PC-9 (cell line): Measurements from ENCODE around the gene PDE4B. TPM values are rescaled to one million over a fixed set of nuclear protein-coding genes. Genes with fewer than 3 reads are reported as not detected.

ENCODE experiments used
- BruUV-seq: library from RNA; stranded (reverse); fragments of 400-500 nt; replicated peaks from 2 replicates; lab custom pipeline; 2021; lab: Mats Ljungman, UMichigan
- CTCF ChIA-PET: fragments of 300-600 bp; sonication (Branson Sonifier 250); formaldehyde crosslinking; loops from one replicate; lab custom pipeline; 2022; ENCODE audit warnings: antibody characterized with exemption; lab: Charles Lee
- POLR2A ChIA-PET: fragments of 300-600 bp; sonication (Branson Sonifier 250); formaldehyde crosslinking; loops from one replicate; lab custom pipeline; 2022; ENCODE audit warnings: antibody characterized with exemption; ENCODE audit not compliant: unreplicated experiment; lab: Charles Lee
- DNase-seq, 2 experiments: peaks; one replicate each; pipeline versions ENCODE4 v3.0.0 to v3.0.0-alpha.2; 2015 to 2022; ENCODE audit warnings: mixed read lengths in 1 of 2
- H2AFZ ChIP-seq: fragments of 200-600 bp; sonication (generic); 2 replicates; pipeline ENCODE4 v1.8.1; 2017; ENCODE audit warnings: antibody characterized with exemption
- H3F3A ChIP-seq: fragments of 200-600 bp; sonication (generic); 2 replicates; pipeline ENCODE4 v1.8.1; 2017; ENCODE audit warnings: antibody characterized with exemption, mild to moderate bottlenecking, low read depth; ENCODE audit not compliant: insufficient read depth
- H3K27ac ChIP-seq: fragments of 200-600 bp; sonication (generic); 2 replicates; pipeline ENCODE4 v1.6.1; 2016; ENCODE audit warnings: mixed run types
- H3K27me3 ChIP-seq: fragments of 200-600 bp; sonication (generic); 2 replicates; pipeline ENCODE4 v1.6.1; 2016; ENCODE audit warnings: low read depth, mixed run types; ENCODE audit not compliant: insufficient read depth
- H3K36me3 ChIP-seq: fragments of 200-600 bp; sonication (generic); 2 replicates; pipeline ENCODE4 v1.6.1; 2016; ENCODE audit warnings: low read depth, mixed run types
- H3K4me1 ChIP-seq: fragments of 200-600 bp; sonication (generic); replicated peaks from 2 replicates; pipeline ENCODE4 v1.6.1; 2016; ENCODE audit warnings: mixed run types; ENCODE audit not compliant: insufficient read depth
- H3K4me2 ChIP-seq: fragments of 200-600 bp; sonication (generic); 2 replicates; pipeline ENCODE4 v1.6.1; 2017; ENCODE audit warnings: mixed run types
- H3K4me3 ChIP-seq: fragments of 200-600 bp; sonication (generic); 2 replicates; pipeline ENCODE4 v1.6.1; 2016; ENCODE audit warnings: mixed run types
- H3K79me2 ChIP-seq: fragments of 200-600 bp; sonication (generic); 2 replicates; pipeline ENCODE4 v1.6.1; 2017; ENCODE audit warnings: low read depth, mixed run types
- H3K9me2 ChIP-seq: fragments of 200-600 bp; sonication (generic); 2 replicates; pipeline ENCODE4 v1.8.1; 2017; ENCODE audit warnings: mild to moderate bottlenecking; ENCODE audit not compliant: insufficient read depth
- H3K9me3 ChIP-seq: fragments of 200-600 bp; sonication (generic); 2 replicates; pipeline ENCODE4 v1.8.1; 2016; ENCODE audit warnings: low read depth; ENCODE audit not compliant: insufficient read depth
- H4K20me1 ChIP-seq: fragments of 200-600 bp; sonication (generic); 2 replicates; pipeline ENCODE4 v1.8.1; 2017; ENCODE audit not compliant: insufficient read depth
- EZH2 ChIP-seq: fragments of 200-600 bp; sonication (generic); IDR thresholded peaks from 2 replicates; pipeline ENCODE4 v1.8.0; 2017; ENCODE audit warnings: antibody characterized with exemption, low read depth
- intact Hi-C: fragments of 100-400 bp; cut with micrococcal nuclease; formaldehyde crosslinking; loops from one replicate; pipeline ENCODE4 v1.10.0; 2022; ENCODE audit not compliant: unreplicated experiment
- total RNA-seq: library from RNA; stranded (reverse); gene quantifications from 2 replicates; pipeline ENCODE4 v1.2.3, GENCODE V29; 2021
- TF ChIP-seq, protein P1 (sequence below): fragments of 200-600 bp; sonication (generic); conservative IDR thresholded peaks from 2 replicates; pipeline ENCODE4 v1.6.1; 2017; ENCODE audit warnings: mixed run types, antibody characterized with exemption, mild to moderate bottlenecking, moderate library complexity

The PDE4B gene
- total RNA-seq, 1 experiment from 2014 or later, result 1.3 TPM

DNA sequence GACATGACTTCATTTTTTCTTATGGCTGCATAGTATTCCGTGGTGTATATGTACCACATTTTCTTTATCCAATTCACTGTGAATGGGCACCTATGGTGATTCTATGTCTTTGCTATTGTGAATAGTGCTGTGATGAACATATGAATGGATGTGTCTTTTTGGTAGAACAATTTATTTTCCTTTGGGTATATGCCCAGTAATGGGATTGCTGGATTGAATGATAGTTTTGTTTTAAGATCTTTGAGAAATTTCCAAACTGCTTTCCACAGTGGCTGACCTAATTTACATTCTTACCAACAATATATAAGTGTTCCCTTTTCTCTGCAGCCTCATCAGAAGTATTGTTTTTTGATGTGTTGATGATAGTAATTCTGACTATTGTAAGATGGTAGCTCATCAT, 379.6 kb downstream of the PDE4B start:
- DNase-seq, result no peak
- ChIA-PET CTCF (no interaction called here), POLR2A (interaction anchor here (0.8 kb wide), 1 partner anchor 123 kb away, joined by 3 read pairs; no protein-coding TSS in a partner anchor)
- Histone ChIP-seq H3K4me3 (no peak overlapping the region), H3F3A (no peaks in the 10 kb centered on the region), H3K27me3 (no peaks in the 10 kb centered on the region), H3K4me2 (no peak overlapping the region), H3K9me3 (no peaks in the 10 kb centered on the region), H3K9me2 (no peaks in the 10 kb centered on the region), H4K20me1 (no peaks in the 10 kb centered on the region), H3K36me3 (no peaks in the 10 kb centered on the region), H3K4me1 (no peaks in the 10 kb centered on the region), H3K79me2 (no peaks in the 10 kb centered on the region), H3K27ac (no peak overlapping the region), H2AFZ (no peak overlapping the region)
- no TSS peak for BruUV-seq
- no peak for TF ChIP-seq EZH2
- TF ChIP-seq, protein P1, sequence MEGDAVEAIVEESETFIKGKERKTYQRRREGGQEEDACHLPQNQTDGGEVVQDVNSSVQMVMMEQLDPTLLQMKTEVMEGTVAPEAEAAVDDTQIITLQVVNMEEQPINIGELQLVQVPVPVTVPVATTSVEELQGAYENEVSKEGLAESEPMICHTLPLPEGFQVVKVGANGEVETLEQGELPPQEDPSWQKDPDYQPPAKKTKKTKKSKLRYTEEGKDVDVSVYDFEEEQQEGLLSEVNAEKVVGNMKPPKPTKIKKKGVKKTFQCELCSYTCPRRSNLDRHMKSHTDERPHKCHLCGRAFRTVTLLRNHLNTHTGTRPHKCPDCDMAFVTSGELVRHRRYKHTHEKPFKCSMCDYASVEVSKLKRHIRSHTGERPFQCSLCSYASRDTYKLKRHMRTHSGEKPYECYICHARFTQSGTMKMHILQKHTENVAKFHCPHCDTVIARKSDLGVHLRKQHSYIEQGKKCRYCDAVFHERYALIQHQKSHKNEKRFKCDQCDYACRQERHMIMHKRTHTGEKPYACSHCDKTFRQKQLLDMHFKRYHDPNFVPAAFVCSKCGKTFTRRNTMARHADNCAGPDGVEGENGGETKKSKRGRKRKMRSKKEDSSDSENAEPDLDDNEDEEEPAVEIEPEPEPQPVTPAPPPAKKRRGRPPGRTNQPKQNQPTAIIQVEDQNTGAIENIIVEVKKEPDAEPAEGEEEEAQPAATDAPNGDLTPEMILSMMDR, result no peak
- intact Hi-C loops, result no loop called here

DNA sequence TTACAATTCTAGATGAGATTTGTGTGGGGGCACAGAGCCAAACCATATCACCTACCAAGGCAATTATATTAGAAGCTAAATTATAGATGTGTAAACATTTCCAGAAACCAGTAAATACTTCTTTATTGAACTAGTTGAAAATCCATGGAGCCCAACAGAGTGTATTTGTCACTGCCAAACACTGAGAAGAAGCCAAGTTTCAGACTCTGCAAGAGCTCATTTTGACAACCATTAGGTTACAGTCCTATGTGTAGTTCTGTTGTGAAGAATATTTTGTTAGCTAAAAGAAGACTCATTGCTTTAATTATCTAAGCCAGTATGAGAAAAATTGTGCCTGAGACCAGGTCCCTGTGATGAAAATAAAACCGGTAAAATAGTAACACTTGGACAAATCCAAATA, 382.4 kb downstream of the PDE4B start:
- H3K36me3 ChIP-seq, result no peaks in the 10 kb centered on the region
- no TSS peak for BruUV-seq

DNA sequence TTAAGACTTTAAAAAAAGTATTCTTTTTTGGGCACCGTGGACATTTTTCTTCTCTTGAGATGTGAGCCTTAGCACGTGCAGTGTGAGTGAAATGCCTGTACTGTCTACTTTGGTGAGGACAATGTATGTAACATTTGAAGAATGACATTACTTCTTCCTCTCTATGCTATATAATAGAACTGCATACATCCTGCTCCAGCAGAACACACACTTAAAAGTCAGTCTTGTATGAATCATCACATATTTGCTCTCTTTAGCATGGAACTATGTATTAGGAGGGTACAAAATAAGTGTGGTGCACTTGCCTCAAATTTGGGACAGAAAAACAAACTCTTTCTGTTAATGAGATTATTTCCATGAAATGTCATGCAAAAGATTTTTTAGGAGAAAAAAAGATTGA, 382.9 kb downstream of the PDE4B start:
- Histone ChIP-seq H2AFZ (no peak overlapping the region), H3K4me2 (no peak overlapping the region), H4K20me1 (no peaks in the 10 kb centered on the region), H3K4me1 (no peaks in the 10 kb centered on the region), H3K36me3 (no peaks in the 10 kb centered on the region), H3F3A (no peaks in the 10 kb centered on the region), H3K4me3 (no peak overlapping the region), H3K79me2 (no peaks in the 10 kb centered on the region), H3K27me3 (no peaks in the 10 kb centered on the region), H3K27ac (no peak overlapping the region), H3K9me2 (no peaks in the 10 kb centered on the region), H3K9me3 (no peaks in the 10 kb centered on the region)
- intact Hi-C loops, result no loop called here
- no peak for DNase-seq
- POLR2A ChIA-PET, result no interaction called here
- no TSS peak for BruUV-seq
- CTCF ChIA-PET, result no interaction called here
- TF ChIP-seq, protein P1, result no peak
- TF ChIP-seq EZH2, result no peak

More for the DNA sequence above, 382.4 kb downstream of the PDE4B start:
- ChIA-PET POLR2A (no interaction called here), CTCF (no interaction called here)
- H2AFZ ChIP-seq, result no peak overlapping the region
- H3K27ac ChIP-seq, result no peak overlapping the region
- no peaks in the 10 kb centered on the region for H4K20me1 ChIP-seq
- no peaks in the 10 kb centered on the region for H3K9me3 ChIP-seq
- no peaks in the 10 kb centered on the region for H3K27me3 ChIP-seq
- no peaks in the 10 kb centered on the region for H3K9me2 ChIP-seq
- no peak overlapping the region for H3K4me2 ChIP-seq
- H3K4me1 ChIP-seq, result no peaks in the 10 kb centered on the region
- DNase-seq, result no peak
- no peak overlapping the region for H3K4me3 ChIP-seq
- H3K79me2 ChIP-seq, result no peaks in the 10 kb centered on the region
- intact Hi-C loops, result no loop called here
- TF ChIP-seq, protein P1, result no peak
- H3F3A ChIP-seq, result no peaks in the 10 kb centered on the region
